Thymus (tissue), 2 donors: Measurements from ENCODE around the gene ILF2. TPM values are rescaled to one million over a fixed set of nuclear protein-coding genes. Genes with fewer than 3 reads are reported as not detected.

Experiments
- polyA plus RNA-seq: library from polyadenylated mRNA; stranded (reverse); fragments of 200-250 nt; gene quantifications from one replicate; pipeline ENCODE4 v1.2.3, GENCODE V29; 2013
- total RNA-seq: library from RNA; stranded (reverse); fragments of 120-200 nt; gene quantifications from one replicate; pipeline ENCODE4 v1.2.4, GENCODE V29; 2013
- donor health status: healthy.

ILF2 gene
- total and polyA plus RNA-seq, 2 donors, result 91.2 to 435 TPM

Other genes starting within 250 kb of the ILF2 start
- 5.9 TPM for gene S100A7, start 210.3 kb downstream of the ILF2 start, total RNA-seq
- gene S100A7, start 210.3 kb downstream of the ILF2 start, polyA plus RNA-seq, result 247 TPM
- gene S100A6, start 135.0 kb downstream of the ILF2 start, total RNA-seq, result 131 TPM
- gene S100A6, start 135.0 kb downstream of the ILF2 start, polyA plus RNA-seq, result 654 TPM
- not detected for gene S100A5, start 130.1 kb downstream of the ILF2 start, total RNA-seq
- 0.87 TPM for gene S100A5, start 130.1 kb downstream of the ILF2 start, polyA plus RNA-seq
- 76.8 TPM for gene S100A4, start 125.2 kb downstream of the ILF2 start, total RNA-seq
- 305 TPM for gene S100A4, start 125.2 kb downstream of the ILF2 start, polyA plus RNA-seq
- 0.38 TPM for gene S100A3, start 121.7 kb downstream of the ILF2 start, total RNA-seq
- 2.6 TPM for gene S100A3, start 121.7 kb downstream of the ILF2 start, polyA plus RNA-seq
- 9.8 TPM for gene S100A2, start 105.1 kb downstream of the ILF2 start, total RNA-seq
- gene S100A2, start 105.1 kb downstream of the ILF2 start, polyA plus RNA-seq, result 93.5 TPM
- 28.8 TPM for gene S100A16, start 57.9 kb downstream of the ILF2 start, total RNA-seq
- gene S100A16, start 57.9 kb downstream of the ILF2 start, polyA plus RNA-seq, result 128 TPM
- gene S100A14, start 54.7 kb downstream of the ILF2 start, total RNA-seq, result 137 TPM
- 302 TPM for gene S100A14, start 54.7 kb downstream of the ILF2 start, polyA plus RNA-seq
- 32.0 TPM for gene S100A13, start 43.5 kb downstream of the ILF2 start, total RNA-seq
- gene S100A13, start 43.5 kb downstream of the ILF2 start, polyA plus RNA-seq, result 96.1 TPM
- 0.76 TPM for gene S100A1, start 42.6 kb downstream of the ILF2 start, total RNA-seq
- gene S100A1, start 42.6 kb downstream of the ILF2 start, polyA plus RNA-seq, result 3.4 TPM
- 61.0 TPM for gene CHTOP, start 36.9 kb downstream of the ILF2 start, total RNA-seq
- 111 TPM for gene CHTOP, start 36.9 kb downstream of the ILF2 start, polyA plus RNA-seq
- 50.3 TPM for gene SNAPIN, start 12.3 kb downstream of the ILF2 start, total RNA-seq
- 48.2 TPM for gene SNAPIN, start 12.3 kb downstream of the ILF2 start, polyA plus RNA-seq
- gene NPR1, start 7.7 kb upstream of the ILF2 start, total RNA-seq, result 2.5 TPM
- gene NPR1, start 7.7 kb upstream of the ILF2 start, polyA plus RNA-seq, result 10.1 TPM
- gene INTS3, start 57.1 kb upstream of the ILF2 start, total RNA-seq, result 18.2 TPM
- gene INTS3, start 57.1 kb upstream of the ILF2 start, polyA plus RNA-seq, result 59.9 TPM
- gene SLC27A3, start 104.4 kb upstream of the ILF2 start, total RNA-seq, result 8.4 TPM
- 48.5 TPM for gene SLC27A3, start 104.4 kb upstream of the ILF2 start, polyA plus RNA-seq